HCT116 (cell line): ENCODE results near the gene GSTA1. TPM values are rescaled to one million over a fixed set of nuclear protein-coding genes. Genes with fewer than 3 reads are reported as not detected.
"Not testable (repeated sequence)": the region's sequence is repeated elsewhere in the genome, so short reads cannot be mapped to it uniquely, and the experiment has no call there.

Experiments
- ATAC-seq: fragments of 200-7000 bp; cut with Tn5 transposase; 2 replicates; pipeline ENCODE4 v1.9.1; 2020; ENCODE audit warnings: mild to moderate bottlenecking, moderate library complexity
- BruUV-seq: library from RNA; stranded (reverse); fragments of 400-500 nt; replicated peaks from 2 replicates; lab custom pipeline; 2021; lab: Mats Ljungman, UMichigan
- CTCF ChIA-PET: fragments of 300-600 bp; sonication (Branson Sonifier 250); formaldehyde crosslinking; loops from one replicate; lab custom pipeline; 2021; ENCODE audit warnings: antibody characterized with exemption; lab: Charles Lee
- POLR2A ChIA-PET: fragments of 300-600, 350-600 bp; sonication (Branson Sonifier 250); formaldehyde crosslinking; loops from one replicate; lab custom pipeline; 2021; ENCODE audit warnings: antibody characterized with exemption; lab: Charles Lee
- RAD21 ChIA-PET, 2 experiments: fragments of 300-600 bp; sonication (Branson Sonifier 250); formaldehyde crosslinking; loops; one replicate each; lab custom pipeline; 2023; ENCODE audit warnings: low total read pairs in 2 of 2; ENCODE audit not compliant: uncharacterized antibody in 2 of 2, unreplicated experiment in 2 of 2, low non-redundant PET in 1 of 2; lab: Charles Lee
- DNase-seq: peaks from one replicate; pipeline ENCODE4 v3.0.0-alpha.2; 2010; ENCODE audit warnings: low read depth, low spot score
- H2AFZ ChIP-seq: fragments of 200-600 bp; shearing (Covaris generic), sonication (generic); 2 replicates; pipeline ENCODE4 v1.6.1; 2017; ENCODE audit warnings: low read depth, mixed run types, mixed read lengths, antibody characterized with exemption, low read length; ENCODE audit not compliant: poor library complexity, severe bottlenecking
- H3K27ac ChIP-seq: 2 replicates; pipeline ENCODE4 v1.5.1; 2012; ENCODE audit warnings: low read depth, low read length
- H3K27me3 ChIP-seq: fragments of 200-600 bp; sonication (generic); 2 replicates; pipeline ENCODE4 v1.6.1; 2016; ENCODE audit warnings: mixed run types, low read length, mixed read lengths; ENCODE audit not compliant: insufficient read depth
- H3K36me3 ChIP-seq, 2 experiments: fragments of 200-500 bp in 1 of 2; fragments of 200-600 bp in 1 of 2; sonication (Bioruptor generic) in 1 of 2; sonication (generic) in 1 of 2; 2 replicates each; pipeline versions ENCODE4 v1.5.1 to v1.6.1; 2014 to 2016; ENCODE audit warnings: low read length in 2 of 2, inconsistent platforms in 1 of 2, mixed read lengths in 1 of 2, mixed run types in 1 of 2; ENCODE audit not compliant: insufficient read depth in 2 of 2, control insufficient read depth in 1 of 2
- H3K4me1 ChIP-seq, 2 experiments: fragments of 200-600 bp in 1 of 2; sonication (generic) in 1 of 2; 2 replicates each; pipeline versions ENCODE4 v1.5.1 to v1.6.1; 2012 to 2017; ENCODE audit warnings: low read length in 2 of 2, inconsistent platforms in 1 of 2, mild to moderate bottlenecking in 1 of 2, mixed read lengths in 1 of 2, mixed run types in 1 of 2, moderate library complexity in 1 of 2; ENCODE audit not compliant: insufficient read depth in 2 of 2, control insufficient read depth in 1 of 2
- H3K4me2 ChIP-seq: fragments of 200-600 bp; sonication (generic); 2 replicates; pipeline ENCODE4 v1.6.1; 2017; ENCODE audit warnings: mixed run types, low read length, mixed read lengths
- H3K4me3 ChIP-seq, 2 experiments: fragments of 200-600 bp in 1 of 2; sonication (generic) in 1 of 2; replicated peaks in 1 of 2; 2 replicates each; pipeline ENCODE4 v1.5.1; 2011 to 2016; ENCODE audit warnings: low read length in 2 of 2, control low read depth in 1 of 2, low read depth in 1 of 2, mild to moderate bottlenecking in 1 of 2, mixed read lengths in 1 of 2, mixed run types in 1 of 2
- H3K79me2 ChIP-seq: fragments of 200-600 bp; sonication (generic); 2 replicates; pipeline ENCODE4 v1.6.1; 2017; ENCODE audit warnings: mild to moderate bottlenecking, mixed run types, low read length, moderate library complexity, mixed read lengths; ENCODE audit not compliant: insufficient read depth
- H3K9ac ChIP-seq: fragments of 200-600 bp; sonication (generic); 2 replicates; pipeline ENCODE4 v1.6.1; 2016; ENCODE audit warnings: low read length, mixed read lengths
- H3K9me2 ChIP-seq: fragments of 200-600 bp; sonication (generic), shearing (Covaris generic); 2 replicates; pipeline ENCODE4 v1.6.1; 2017; ENCODE audit warnings: mixed run types, mild to moderate bottlenecking, moderate library complexity; ENCODE audit not compliant: insufficient read depth
- H3K9me3 ChIP-seq, 2 experiments: fragments of 200-500 bp in 1 of 2; fragments of 200-600 bp in 1 of 2; sonication (Bioruptor generic) in 1 of 2; sonication (generic) in 1 of 2; 2 replicates each; pipeline ENCODE4 v1.6.1; 2014 to 2017; ENCODE audit warnings: low read length in 2 of 2, mixed read lengths in 2 of 2, inconsistent platforms in 1 of 2, low read depth in 1 of 2, mild to moderate bottlenecking in 1 of 2, mixed run types in 1 of 2, moderate library complexity in 1 of 2; ENCODE audit not compliant: control insufficient read depth in 1 of 2, insufficient read depth in 1 of 2
- H4K20me1 ChIP-seq: fragments of 200-600 bp; sonication (generic), shearing (Covaris generic); 2 replicates; pipeline ENCODE4 v1.6.1; 2017; ENCODE audit warnings: mixed run types, mild to moderate bottlenecking, moderate library complexity; ENCODE audit not compliant: insufficient read depth
- CBX3 ChIP-seq: IDR thresholded peaks from 2 replicates; pipeline ENCODE4 v1.6.1; 2012; ENCODE audit warnings: low read depth
- ELF1 ChIP-seq: IDR thresholded peaks from 2 replicates; pipeline ENCODE4 v1.6.1; 2012; ENCODE audit warnings: low read depth, borderline replicate concordance
- EZH2phosphoT487 ChIP-seq: fragments of 200-600 bp; IDR thresholded peaks from 2 replicates; pipeline ENCODE4 v1.6.1; 2018; ENCODE audit warnings: antibody characterized with exemption, borderline replicate concordance
- FOSL1 ChIP-seq: IDR thresholded peaks from 2 replicates; pipeline ENCODE4 v1.6.1; 2012; ENCODE audit warnings: low read depth
- JUND ChIP-seq: IDR thresholded peaks from 2 replicates; pipeline ENCODE4 v1.6.1; 2012
- POLR2AphosphoS5 ChIP-seq: IDR thresholded peaks from 2 replicates; pipeline ENCODE4 v1.6.1; 2011; ENCODE audit warnings: mild to moderate bottlenecking, low read depth, low read length, moderate library complexity
- RAD21 ChIP-seq: IDR thresholded peaks from 2 replicates; pipeline ENCODE4 v1.6.1; 2012; ENCODE audit warnings: low read depth, mild to moderate bottlenecking
- SRF ChIP-seq: IDR thresholded peaks from 2 replicates; pipeline ENCODE4 v1.6.1; 2012; ENCODE audit warnings: low read depth
- TCF7L2 ChIP-seq: IDR thresholded peaks from 2 replicates; pipeline ENCODE4 v1.7.0; 2011; ENCODE audit warnings: borderline replicate concordance, inconsistent platforms; ENCODE audit not compliant: insufficient read depth, insufficient read length; ENCODE audit errors: extremely low read depth
- ZNF274 ChIP-seq: fragments of 200-500 bp; sonication (Bioruptor generic); IDR thresholded peaks from 2 replicates; pipeline ENCODE4 v1.6.1; 2014; ENCODE audit warnings: mild to moderate bottlenecking, low read depth, low read length, inconsistent platforms
- intact Hi-C: fragments of 100-400 bp; cut with micrococcal nuclease; formaldehyde crosslinking; loops from 2 replicates; pipeline ENCODE4 v1.10.0; 2022
- total RNA-seq: library from RNA; stranded (reverse); gene quantifications from one replicate; pipeline ENCODE4 v1.2.1, GENCODE V29; 2021; ENCODE audit not compliant: unreplicated experiment

The GSTA1 gene
- total RNA-seq, 1 experiment from 2014 or later, result 0.57 TPM

- intact Hi-C loops, H3K36me3 ChIP-seq, ATAC-seq, BruUV-seq, H3K4me3 ChIP-seq, POLR2A ChIA-PET, H3K4me2 ChIP-seq, H3K27ac ChIP-seq, H3K27me3 ChIP-seq, H3K9me2 ChIP-seq, DNase-seq, CTCF ChIA-PET, H3K4me1 ChIP-seq, H3K79me2 ChIP-seq, H3K9me3 ChIP-seq, H3K9ac ChIP-seq, RAD21 ChIA-PET, H2AFZ ChIP-seq, H4K20me1 ChIP-seq: not testable (repeated sequence)
These were observed 23.6 kb upstream of the GSTA1 start for GRCh38 chr6:52827073-52827783.

GRCh38 chr6:52826513-52826912, 22.9 kb upstream of the GSTA1 start:
- H3K79me2 ChIP-seq, result no peaks in the 10 kb centered on the region
- H3K27ac ChIP-seq, result no peak overlapping the region
- H3K9me2 ChIP-seq, result no peaks in the 10 kb centered on the region
- ChIA-PET POLR2A (no interaction called here), CTCF (no interaction called here), RAD21 (no interaction called here)
- DNase-seq (no peak), ATAC-seq (no peak)
- H3K4me2 ChIP-seq, result no peak overlapping the region
- no TSS peak for BruUV-seq
- H3K4me1 ChIP-seq, result no peaks in the 10 kb centered on the region
- intact Hi-C loops, result no loop called here
- TF ChIP-seq CBX3, result no peak
- TF ChIP-seq SRF, result no peak
- TF ChIP-seq TCF7L2, result no peak
- no peak for TF ChIP-seq FOSL1
- no peak for TF ChIP-seq RAD21
- no peak for TF ChIP-seq ZNF274
- TF ChIP-seq EZH2phosphoT487, result no peak
- TF ChIP-seq ELF1, result no peak
- TF ChIP-seq POLR2AphosphoS5, result no peak
- TF ChIP-seq JUND, result no peak
- no peak overlapping the region for H3K9ac ChIP-seq
- H3K4me3 ChIP-seq, result no peak overlapping the region
- no peaks in the 10 kb centered on the region for H3K27me3 ChIP-seq
- H3K36me3 ChIP-seq, result no peaks in the 10 kb centered on the region
- H4K20me1 ChIP-seq, result no peaks in the 10 kb centered on the region
- no peak overlapping the region for H2AFZ ChIP-seq
- no peaks in the 10 kb centered on the region for H3K9me3 ChIP-seq

- H3K4me1 ChIP-seq, H3K9ac ChIP-seq, H3K36me3 ChIP-seq, CTCF ChIA-PET, H4K20me1 ChIP-seq, H3K4me3 ChIP-seq, DNase-seq, H3K27me3 ChIP-seq, RAD21 ChIA-PET, POLR2A ChIA-PET, H3K9me3 ChIP-seq, ATAC-seq, BruUV-seq, intact Hi-C loops, H2AFZ ChIP-seq, H3K4me2 ChIP-seq, H3K79me2 ChIP-seq, H3K9me2 ChIP-seq, H3K27ac ChIP-seq: not testable (repeated sequence)
These were observed 22.4 kb upstream of the GSTA1 start for GRCh38 chr6:52825900-52826459.
